ENCODE results near the gene CD28. TPM values are rescaled to one million over a fixed set of nuclear protein-coding genes. Genes with fewer than 3 reads are reported as not detected.

The CD28 gene
- total and polyA plus RNA-seq, 9 of the 15 experiments (the other 6 are each of a cell fraction or from before 2014, with no cell fraction given): 0.01 to 0.11 TPM; not detected in 7

- Histone ChIP-seq H3K36me3 (ENCODE audit: control insufficient read depth, insufficient read depth, low read length) (no peaks in the 10 kb centered on the region), H3K4me3 (no peak overlapping the region), H3K9ac (ENCODE audit: insufficient read depth in 1 of 2, low read depth in 2 of 2, low read length in 2 of 2) (no peak overlapping the region), H3K27me3 (ENCODE audit: control insufficient read depth in 2 of 2, insufficient read depth in 2 of 2, low read length in 2 of 2) (no peaks in the 10 kb centered on the region; a peak in 1 of 5 replicates), H3K27ac (ENCODE audit: extremely low read depth, low read depth, low read length) (no peak overlapping the region), H2AFZ (ENCODE audit: low read depth, low read length) (no peak overlapping the region), H3K9me3 (replicated peaks; ENCODE audit: control insufficient read depth, insufficient read depth, low read depth, low read length) (no peaks in the 10 kb centered on the region), H3K9me1 (ENCODE audit: control insufficient read depth, insufficient read depth, low read length) (no peaks in the 10 kb centered on the region), H4K20me1 (replicated peaks; ENCODE audit: control insufficient read depth, insufficient read depth, low read length) (no peaks in the 10 kb centered on the region), H3K4me1 (replicated peaks in 1 of 2; ENCODE audit: control insufficient read depth in 2 of 2, insufficient read depth in 2 of 2, low read length in 2 of 2) (no peaks in the 10 kb centered on the region), H3K79me2 (ENCODE audit: control insufficient read depth, insufficient read depth, low read length) (no peaks in the 10 kb centered on the region), H3K4me2 (ENCODE audit: insufficient read depth, low read length) (no peak overlapping the region)
- FAIRE-seq (no peak), ATAC-seq (no peak), DNase-seq (ENCODE audit: extremely low read depth in 1 of 4, low spot score in 3 of 4) (no peak)
- no TSS peak for BruUV-seq (replicated peaks)
- TF ChIP-seq POU5F1 (IDR thresholded peaks at IDR 0.05; ENCODE audit: borderline replicate concordance, low read depth, low read length, partially characterized antibody) (no peak), HDAC6 (IDR thresholded peaks at IDR 0.05; ENCODE audit: low read depth, low read length) (no peak), TFAP4 (CRISPR knock-in tag; IDR thresholded peaks at IDR 0.05; ENCODE audit: borderline replicate concordance) (no peak), CSDE1 (IDR thresholded peaks at IDR 0.05) (no peak), TFE3 (CRISPR knock-in tag; IDR thresholded peaks at IDR 0.05) (no peak), EHMT2 (IDR thresholded peaks at IDR 0.05) (no peak), U2AF2 (optimal IDR thresholded peaks at IDR 0.05; ENCODE audit: low read depth, low read length) (no peak), USF1 (CRISPR knock-in tag; IDR thresholded peaks at IDR 0.05) (no peak), ZNF165 (CRISPR knock-in tag; IDR thresholded peaks at IDR 0.05; ENCODE audit: borderline replicate concordance) (no peak), PATZ1 (CRISPR knock-in tag; IDR thresholded peaks at IDR 0.05; ENCODE audit: borderline replicate concordance) (no peak), PCBP1 (IDR thresholded peaks at IDR 0.05; ENCODE audit: low read depth, low read length, poor library complexity, severe bottlenecking) (no peak), MAFG (tag; conservative IDR thresholded peaks at IDR 0.05) (no peak), ELK3 (CRISPR knock-in tag; IDR thresholded peaks at IDR 0.05) (no peak), ZBTB43 (CRISPR knock-in tag; IDR thresholded peaks at IDR 0.05) (no peak), XRCC4 (IDR thresholded peaks at IDR 0.05; ENCODE audit: extremely low read depth, insufficient read depth, insufficient read length) (no peak), PHB (CRISPR knock-in tag; IDR thresholded peaks at IDR 0.05) (no peak)
- POLR2A ChIA-PET: no interaction called here
- 4% methylated on average over 5 of the region's 5 CpGs for WGBS (ENCODE audit: insufficient coverage, low coverage, missing lambda C conversion rate)
- intact Hi-C loops (cut with micrococcal nuclease): no loop called here
- CTCF ChIA-PET (ENCODE audit: low intra/inter-chr PET ratio): no interaction called here
- in situ Hi-C loops (cut with MboI): no loop called here
Measured at GRCh38 chr2:203707530-203707929, 1.1 kb downstream of the CD28 start.

Data from K562 (cell line).